OCI-LY3 (cell line): Measurements from ENCODE around the gene FOXA1.

Experiments
- H2AFZ ChIP-seq: fragments of 200-600, 300-600 bp; shearing (Covaris generic); 2 replicates; pipeline ENCODE4 v1.6.0; 2014; ENCODE audit warnings: antibody characterized with exemption, low read depth, low read length
- H3K27ac ChIP-seq: fragments of 200-600, 300-600 bp; sonication (generic); 2 replicates; pipeline ENCODE4 v1.5.1; 2014; ENCODE audit warnings: mild to moderate bottlenecking, low read length, moderate library complexity, mixed read lengths
- H3K27me3 ChIP-seq: fragments of 200-600, 300-600 bp; sonication (generic); 2 replicates; pipeline ENCODE4 v1.6.1; 2014; ENCODE audit warnings: low read depth, low read length, mixed read lengths
- H3K36me3 ChIP-seq: fragments of 200-600, 300-600 bp; sonication (generic); replicated peaks from 2 replicates; pipeline ENCODE3; 2014; ENCODE audit warnings: low read depth, low read length, mixed read lengths
- H3K4me1 ChIP-seq: fragments of 300-600, 200-600 bp; sonication (generic); 2 replicates; pipeline ENCODE4 v1.6.1; 2014; ENCODE audit warnings: low read length, mixed read lengths
- H3K4me2 ChIP-seq: fragments of 200-600, 300-600 bp; sonication (generic); 2 replicates; pipeline ENCODE4 v1.6.1; 2014; ENCODE audit warnings: low read length, mixed read lengths
- H3K4me3 ChIP-seq: fragments of 300-600, 200-600 bp; sonication (generic); 2 replicates; pipeline ENCODE4 v1.5.1; 2014; ENCODE audit warnings: antibody characterized with exemption, mild to moderate bottlenecking, low read length, moderate library complexity
- H3K79me2 ChIP-seq: fragments of 300-600, 200-600 bp; shearing (Covaris generic); 2 replicates; pipeline ENCODE4 v1.6.1; 2014; ENCODE audit warnings: mild to moderate bottlenecking, low read length, mixed read lengths
- H3K9ac ChIP-seq: fragments of 300-600, 200-600 bp; shearing (Covaris generic); 2 replicates; pipeline ENCODE4 v1.6.0; 2014; ENCODE audit warnings: mild to moderate bottlenecking, low read length, moderate library complexity
- H3K9me3 ChIP-seq: fragments of 200-600, 300-600 bp; shearing (Covaris generic); 2 replicates; pipeline ENCODE4 v1.6.1; 2014; ENCODE audit warnings: low read length, mixed read lengths; ENCODE audit not compliant: insufficient read depth
- H4K20me1 ChIP-seq: fragments of 200-600, 300-600 bp; sonication (generic); 2 replicates; pipeline ENCODE4 v1.6.1; 2016; ENCODE audit warnings: low read length, mixed read lengths; ENCODE audit not compliant: insufficient read depth
- CTCF ChIP-seq: fragments of 200-600, 300-600 bp; sonication (generic); IDR thresholded peaks from 2 replicates; pipeline ENCODE4 v1.5.1; 2014; ENCODE audit warnings: antibody characterized with exemption, low read length, low read depth
- EZH2phosphoT487 ChIP-seq: fragments of 200-600 bp; shearing (Covaris generic); IDR thresholded peaks from 2 replicates; pipeline ENCODE4 v1.6.1; 2018; ENCODE audit warnings: antibody characterized with exemption, mixed run types, low read depth

The FOXA1 gene

GRCh38 chr14:37566811-37567371 lies 28.2 kb downstream of the FOXA1 start:
- H2AFZ ChIP-seq = no peak overlapping the region
- H3K27ac ChIP-seq = no peak overlapping the region
- no peak for TF ChIP-seq CTCF
- no peak for TF ChIP-seq EZH2phosphoT487
- H3K27me3 ChIP-seq = no peaks in the 10 kb centered on the region
- H3K9me3 ChIP-seq = no peaks in the 10 kb centered on the region
- no peaks in the 10 kb centered on the region for H4K20me1 ChIP-seq
- H3K4me3 ChIP-seq = no peak overlapping the region
- no peaks in the 10 kb centered on the region for H3K79me2 ChIP-seq
- no peak overlapping the region for H3K9ac ChIP-seq
- no peaks in the 10 kb centered on the region for H3K36me3 ChIP-seq
- H3K4me2 ChIP-seq = no peak overlapping the region
- no peaks in the 10 kb centered on the region for H3K4me1 ChIP-seq

- Histone ChIP-seq H4K20me1 (no peaks in the 10 kb centered on the region), H3K4me3 (no peak overlapping the region), H3K27ac (no peak overlapping the region)
Measured at GRCh38 chr14:37565550-37565949, 29.5 kb downstream of the FOXA1 start.

GRCh38 chr14:37563189-37563588 lies 31.9 kb downstream of the FOXA1 start:
- H3K79me2 ChIP-seq = no peaks in the 10 kb centered on the region
- no peak overlapping the region for H3K9ac ChIP-seq
- no peak overlapping the region for H2AFZ ChIP-seq
- no peak overlapping the region for H3K4me3 ChIP-seq
- H4K20me1 ChIP-seq = no peaks in the 10 kb centered on the region
- no peaks in the 10 kb centered on the region for H3K4me1 ChIP-seq
- no peaks in the 10 kb centered on the region for H3K9me3 ChIP-seq
- no peak for TF ChIP-seq EZH2phosphoT487
- no peak for TF ChIP-seq CTCF
- H3K27ac ChIP-seq = no peak overlapping the region
- H3K27me3 ChIP-seq = no peaks in the 10 kb centered on the region
- H3K36me3 ChIP-seq = no peaks in the 10 kb centered on the region
- no peak overlapping the region for H3K4me2 ChIP-seq

More at GRCh38 chr14:37565550-37565949, 29.5 kb downstream of the FOXA1 start:
- no peaks in the 10 kb centered on the region for H3K9me3 ChIP-seq
- H3K4me2 ChIP-seq = no peak overlapping the region
- peak; percentile 30 for TF ChIP-seq CTCF
- TF ChIP-seq EZH2phosphoT487 = no peak
- H3K4me1 ChIP-seq = no peaks in the 10 kb centered on the region
- no peaks in the 10 kb centered on the region for H3K79me2 ChIP-seq
- no peak overlapping the region for H2AFZ ChIP-seq
- H3K27me3 ChIP-seq = no peaks in the 10 kb centered on the region
- H3K9ac ChIP-seq = no peak overlapping the region
- no peaks in the 10 kb centered on the region for H3K36me3 ChIP-seq

- Histone ChIP-seq H3K79me2 (no peaks in the 10 kb centered on the region), H3K4me2 (no peak overlapping the region), H3K27ac (no peak overlapping the region), H3K9ac (no peak overlapping the region), H4K20me1 (no peaks in the 10 kb centered on the region), H3K36me3 (no peaks in the 10 kb centered on the region), H3K4me3 (no peak overlapping the region), H3K27me3 (no peaks in the 10 kb centered on the region), H2AFZ (no peak overlapping the region), H3K4me1 (no peaks in the 10 kb centered on the region), H3K9me3 (no peaks in the 10 kb centered on the region)
- TF ChIP-seq CTCF (no peak), EZH2phosphoT487 (no peak)
Measured at GRCh38 chr14:37559386-37559785, 35.7 kb downstream of the FOXA1 start.
